GM18861 (cell line): ENCODE results near the gene NECTIN1.

ENCODE experiments used
- ATAC-seq: cut with Tn5 transposase; IDR thresholded peaks from one replicate; pipeline ENCODE4 v1.9.1; 2021; ENCODE audit not compliant: unreplicated experiment

The NECTIN1 gene

GRCh38 chr11:119594639-119595249 is 134.3 kb downstream of the NECTIN1 start:
- ATAC-seq, result no peak

GRCh38 chr11:119593346-119593745 is 135.7 kb downstream of the NECTIN1 start:
- ATAC-seq, result no peak

- no peak for ATAC-seq
These were observed 136.4 kb downstream of the NECTIN1 start for GRCh38 chr11:119592642-119593041.

GRCh38 chr11:119591836-119592310 is 137.1 kb downstream of the NECTIN1 start:
- ATAC-seq, result no peak

- ATAC-seq, result no peak
These were observed 138.2 kb downstream of the NECTIN1 start for GRCh38 chr11:119590651-119591351.

GRCh38 chr11:119589001-119589400 is 140.0 kb downstream of the NECTIN1 start:
- no peak for ATAC-seq
